ENCODE data around the gene FAP. TPM values are rescaled to one million over a fixed set of nuclear protein-coding genes. Genes with fewer than 3 reads are reported as not detected.

The FAP gene
- total and polyA plus RNA-seq, 2 donors (not counting 3 experiments of a cell fraction or from before 2014, with no cell fraction given): 1.1 TPM; not detected in 1

- no peaks in the 10 kb centered on the region for H4K20me1 ChIP-seq (replicated peaks; ENCODE audit: control insufficient read depth, extremely low read depth, insufficient read depth, low read length)
- no peak overlapping the region for H3K9ac ChIP-seq (replicated peaks; ENCODE audit: extremely low read depth, insufficient read depth, low read length)
- dilution Hi-C loops (cut with MboI; ENCODE audit: extremely low pct_ligation_motif_present, low sequenced_read_pairs) (no loop called here), intact Hi-C loops (cut with micrococcal nuclease) (no loop called here)
- POLR2A ChIA-PET: no interaction called here
- no peaks in the 10 kb centered on the region for H3K27me3 ChIP-seq (ENCODE audit: control insufficient read depth in 2 of 2, insufficient read depth in 2 of 2, low read length in 2 of 2)
- no peak overlapping the region for H3K27ac ChIP-seq (ENCODE audit: insufficient read depth, low read depth, low read length)
- H3K9me3 ChIP-seq (replicated peaks; ENCODE audit: control insufficient read depth, insufficient read depth, low read length): no peaks in the 10 kb centered on the region
- DNase-seq (ENCODE audit: low read depth, low spot score) (no peak), FAIRE-seq (no peak)
- H3K9me1 ChIP-seq (replicated peaks; ENCODE audit: control insufficient read depth, extremely low read depth, insufficient read depth, low read length): no peaks in the 10 kb centered on the region
- TF ChIP-seq CTCF (IDR thresholded peaks at IDR 0.05; ENCODE audit: extremely low read depth in 1 of 2, insufficient read depth in 1 of 2, low read depth in 1 of 2, low read length in 2 of 2) (no peak), EZH2 (IDR thresholded peaks at IDR 0.05; ENCODE audit: borderline replicate concordance, low read depth, low read length, severe bottlenecking) (no peak), POLR2A (IDR thresholded peaks at IDR 0.05; ENCODE audit: low read depth, low read length) (no peak), MAX (IDR thresholded peaks at IDR 0.05; ENCODE audit: insufficient read depth, insufficient read length) (no peak), GATA2 (IDR thresholded peaks at IDR 0.05; ENCODE audit: insufficient read depth, insufficient read length, low read depth, low read length) (no peak), POLR2AphosphoS5 (IDR thresholded peaks at IDR 0.05; ENCODE audit: insufficient read depth, low read depth, low read length) (no peak), FOS (IDR thresholded peaks at IDR 0.05; ENCODE audit: borderline replicate concordance, insufficient read depth, low read length) (no peak), JUN (IDR thresholded peaks at IDR 0.05; ENCODE audit: borderline replicate concordance, insufficient read depth, insufficient read length, low read depth) (no peak), MYC (IDR thresholded peaks at IDR 0.05; ENCODE audit: low read depth, low read length) (no peak)
- H3K79me2 ChIP-seq (ENCODE audit: control insufficient read depth, insufficient read depth, low read length): no peaks in the 10 kb centered on the region
- CTCF ChIA-PET: interaction anchor here (16.2 kb wide), 1 partner anchor 67 kb away, joined by 1052 read pairs; no protein-coding TSS in a partner anchor
- no peak overlapping the region for H3K4me2 ChIP-seq (ENCODE audit: insufficient read depth, low read length)
- no peaks in the 10 kb centered on the region for H3K4me1 ChIP-seq (ENCODE audit: control insufficient read depth, extremely low read depth, insufficient read depth, low read length)
- H3K4me3 ChIP-seq (replicated peaks in 1 of 3; ENCODE audit: insufficient read depth in 1 of 3, low read depth in 1 of 3, low read length in 3 of 3): no peak overlapping the region
- BruUV-seq (replicated peaks): no TSS peak
- no peaks in the 10 kb centered on the region for H3K36me3 ChIP-seq (ENCODE audit: control insufficient read depth in 2 of 2, extremely low read depth in 1 of 2, insufficient read depth in 2 of 2, low read length in 2 of 2)
- H2AFZ ChIP-seq (ENCODE audit: low read depth, low read length): no peak overlapping the region
These were observed 48.5 kb upstream of the FAP start for GRCh38 chr2:162291748-162292147.
